Inferior parietal cortex (tissue), 1 donor: ENCODE results near the gene ID3.

ENCODE experiments used
- DNase-seq: peaks from one replicate; pipeline ENCODE4 v3.0.0-alpha.2; 2016; ENCODE audit errors: extremely low spot score

The ID3 gene

GRCh38 chr1:23559136-23559984 lies at the start of gene ID3:
Gene ID3, minus strand, starts transcription at chr1:23559501. Its CDS starts 75 bp downstream, at chr1:23559426.
- DNase-seq, result peak; percentile 87

- DNase-seq, result no peak
Observed at GRCh38 chr1:23607944-23608343, 48.6 kb upstream of the ID3 start.

- DNase-seq, result no peak
Observed at GRCh38 chr1:23601968-23602876, 42.9 kb upstream of the ID3 start.

- DNase-seq, result no peak
Observed at GRCh38 chr1:23601135-23601967, 42.0 kb upstream of the ID3 start.

GRCh38 chr1:23600283-23600682 lies 41.0 kb upstream of the ID3 start:
- no peak for DNase-seq

GRCh38 chr1:23599125-23599524 lies 39.8 kb upstream of the ID3 start:
- DNase-seq, result no peak

- no peak for DNase-seq
Observed at GRCh38 chr1:23598424-23598823, 39.1 kb upstream of the ID3 start.

- DNase-seq, result no peak
Observed at GRCh38 chr1:23597635-23598388, 38.5 kb upstream of the ID3 start.

- no peak for DNase-seq
Observed at GRCh38 chr1:23596382-23597358, 37.4 kb upstream of the ID3 start.

GRCh38 chr1:23594927-23595353 lies 35.6 kb upstream of the ID3 start:
- no peak for DNase-seq

GRCh38 chr1:23594149-23594907 lies 35.0 kb upstream of the ID3 start:
- DNase-seq, result no peak

GRCh38 chr1:23593556-23594148 lies 34.4 kb upstream of the ID3 start:
- no peak for DNase-seq

- no peak for DNase-seq
Observed at GRCh38 chr1:23593042-23593521, 33.8 kb upstream of the ID3 start.

GRCh38 chr1:23592209-23592892 lies 33.0 kb upstream of the ID3 start:
- no peak for DNase-seq

GRCh38 chr1:23591460-23592208 lies 32.3 kb upstream of the ID3 start:
- DNase-seq, result no peak

GRCh38 chr1:23590058-23590783 lies 30.9 kb upstream of the ID3 start:
- DNase-seq, result no peak
